Measurements from ENCODE around the gene TMEM44. TPM values are rescaled to one million over a fixed set of nuclear protein-coding genes. Genes with fewer than 3 reads are reported as not detected.

Gene TMEM44
- total RNA-seq, 1 donor from 2014 or later: 16.0 TPM

DNA sequence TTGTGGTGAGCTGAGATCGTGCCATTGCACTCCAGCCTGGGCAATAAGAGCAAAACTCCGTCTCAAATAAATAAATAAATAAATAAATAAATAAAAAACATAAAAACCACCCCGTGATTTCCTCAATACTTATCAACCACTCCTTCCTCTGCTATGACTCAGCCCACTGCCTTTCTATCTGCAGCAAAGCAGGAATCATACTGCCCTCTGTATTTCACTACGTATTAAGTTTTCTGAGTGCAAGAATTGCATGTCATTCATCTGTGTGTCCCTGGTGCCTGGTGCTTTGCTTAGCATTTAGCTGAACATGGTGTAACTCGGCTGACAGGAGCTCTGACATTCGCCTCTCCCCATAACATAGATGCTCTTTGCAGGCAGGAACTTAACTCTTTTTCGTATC, 31.6 kb upstream of the TMEM44 start:
- TF ChIP-seq, protein P1, sequence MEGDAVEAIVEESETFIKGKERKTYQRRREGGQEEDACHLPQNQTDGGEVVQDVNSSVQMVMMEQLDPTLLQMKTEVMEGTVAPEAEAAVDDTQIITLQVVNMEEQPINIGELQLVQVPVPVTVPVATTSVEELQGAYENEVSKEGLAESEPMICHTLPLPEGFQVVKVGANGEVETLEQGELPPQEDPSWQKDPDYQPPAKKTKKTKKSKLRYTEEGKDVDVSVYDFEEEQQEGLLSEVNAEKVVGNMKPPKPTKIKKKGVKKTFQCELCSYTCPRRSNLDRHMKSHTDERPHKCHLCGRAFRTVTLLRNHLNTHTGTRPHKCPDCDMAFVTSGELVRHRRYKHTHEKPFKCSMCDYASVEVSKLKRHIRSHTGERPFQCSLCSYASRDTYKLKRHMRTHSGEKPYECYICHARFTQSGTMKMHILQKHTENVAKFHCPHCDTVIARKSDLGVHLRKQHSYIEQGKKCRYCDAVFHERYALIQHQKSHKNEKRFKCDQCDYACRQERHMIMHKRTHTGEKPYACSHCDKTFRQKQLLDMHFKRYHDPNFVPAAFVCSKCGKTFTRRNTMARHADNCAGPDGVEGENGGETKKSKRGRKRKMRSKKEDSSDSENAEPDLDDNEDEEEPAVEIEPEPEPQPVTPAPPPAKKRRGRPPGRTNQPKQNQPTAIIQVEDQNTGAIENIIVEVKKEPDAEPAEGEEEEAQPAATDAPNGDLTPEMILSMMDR (conservative IDR thresholded peaks at IDR 0.05; ENCODE audit: low read depth, low read length): no peak
- DNase-seq (ENCODE audit: low read depth): no peak
- H3K4me3 ChIP-seq (ENCODE audit: low read depth, low read length): no peak overlapping the region

DNA sequence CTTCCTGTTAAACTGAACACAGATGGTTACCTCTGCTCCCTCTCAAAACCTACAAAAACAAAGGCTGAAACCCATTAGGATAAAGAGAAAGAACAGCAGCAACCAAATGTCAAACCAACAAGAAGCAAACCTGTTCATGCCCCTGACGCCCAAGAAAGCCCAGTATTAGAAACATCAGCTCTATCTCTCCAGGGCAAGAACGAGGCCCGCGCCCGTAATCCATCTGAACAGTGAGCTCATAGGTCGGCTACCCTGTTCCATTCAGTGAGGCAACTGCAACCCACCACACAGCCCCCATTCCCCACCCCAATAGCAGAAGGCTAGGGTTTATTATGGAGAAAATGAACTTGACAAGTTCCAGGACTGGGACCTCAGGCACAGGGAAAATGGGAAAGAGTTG, 28.7 kb upstream of the TMEM44 start:
- H3K4me3 ChIP-seq (ENCODE audit: low read depth, low read length): no peak overlapping the region
- TF ChIP-seq, protein P1 (conservative IDR thresholded peaks at IDR 0.05; ENCODE audit: low read depth, low read length): no peak
- DNase-seq (ENCODE audit: low read depth): no peak

DNA sequence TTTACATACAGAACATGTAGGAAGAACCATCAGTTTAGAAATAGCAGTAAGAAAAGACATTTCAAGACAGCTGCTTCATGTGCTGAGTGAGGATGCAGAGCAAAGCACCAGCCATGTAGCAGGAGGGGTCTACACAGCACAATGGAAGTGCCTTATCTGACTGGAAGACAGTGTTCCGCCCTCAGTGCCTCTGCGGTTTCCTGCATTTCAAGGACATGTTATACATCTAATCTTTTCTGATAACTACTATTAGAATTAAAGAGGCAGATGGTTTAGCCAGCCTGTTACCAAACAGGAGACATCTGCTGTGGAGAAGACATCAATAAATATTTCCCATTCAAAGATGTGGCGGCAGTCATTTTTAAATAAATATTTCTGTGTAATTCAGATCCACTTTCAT, 28.2 kb upstream of the TMEM44 start:
- no peak for DNase-seq (ENCODE audit: low read depth)
- TF ChIP-seq, protein P1 (conservative IDR thresholded peaks at IDR 0.05; ENCODE audit: low read depth, low read length): no peak
- H3K4me3 ChIP-seq (ENCODE audit: low read depth, low read length): no peak overlapping the region

DNA sequence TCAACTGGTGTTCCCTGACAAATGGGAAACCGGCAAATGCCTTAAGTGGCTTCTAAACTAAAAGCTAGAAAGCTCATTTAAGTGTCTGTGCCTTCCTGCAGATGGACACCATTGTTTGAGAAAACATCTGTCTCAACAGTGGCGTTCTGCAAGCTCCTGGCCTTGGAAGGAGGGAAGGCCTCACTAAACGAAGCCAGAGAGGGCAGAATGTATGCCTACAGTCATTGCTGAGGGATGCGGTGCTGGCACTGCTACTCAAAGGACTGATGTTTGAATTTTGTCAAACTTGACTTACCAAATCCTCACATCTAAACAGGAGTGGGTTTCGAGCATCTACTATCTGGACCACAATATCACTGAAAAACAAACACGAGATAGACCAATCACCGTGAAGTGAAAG, 26.6 kb upstream of the TMEM44 start:
- no peak overlapping the region for H3K4me3 ChIP-seq (ENCODE audit: low read depth, low read length)
- TF ChIP-seq, protein P1 (conservative IDR thresholded peaks at IDR 0.05; ENCODE audit: low read depth, low read length): no peak
- no peak for DNase-seq (ENCODE audit: low read depth)

DNA sequence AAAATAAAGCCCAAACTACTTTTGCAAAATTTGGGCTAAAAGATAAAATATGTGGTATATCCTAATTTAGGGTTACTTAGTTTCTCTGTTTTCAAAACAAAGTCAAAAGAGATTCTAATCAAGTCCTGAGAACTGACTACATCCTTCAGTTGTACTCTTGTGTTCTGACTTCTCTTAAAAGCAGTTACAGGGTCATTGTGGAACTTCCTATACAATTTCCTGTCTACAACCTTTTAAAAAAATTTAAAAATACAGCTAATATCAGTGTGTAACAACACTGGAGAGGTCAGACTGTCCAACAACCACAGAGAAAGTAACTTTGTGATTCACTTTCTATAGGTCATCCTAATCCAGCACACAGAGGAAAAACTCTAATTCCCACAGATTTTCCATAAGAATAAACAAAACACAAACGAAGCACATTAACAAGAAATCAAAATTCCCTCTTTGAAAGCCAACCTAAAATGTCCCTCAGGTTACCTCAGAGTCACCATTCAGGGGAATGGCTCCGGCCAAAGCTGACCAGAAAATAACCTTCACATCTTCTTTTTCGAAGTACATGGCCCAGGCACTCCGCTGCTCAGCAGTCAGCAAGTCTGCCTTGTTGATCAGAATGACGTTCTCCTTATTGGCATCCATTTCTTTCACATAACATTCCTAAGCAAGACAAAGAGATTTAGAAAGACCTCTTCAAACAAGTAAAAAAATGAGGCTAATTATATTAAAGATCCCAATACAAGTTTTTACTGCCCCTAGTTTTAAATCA, 25.4 kb upstream of the TMEM44 start:
- DNase-seq (ENCODE audit: low read depth): no peak
- TF ChIP-seq, protein P1 (conservative IDR thresholded peaks at IDR 0.05; ENCODE audit: low read depth, low read length): no peak

DNA sequence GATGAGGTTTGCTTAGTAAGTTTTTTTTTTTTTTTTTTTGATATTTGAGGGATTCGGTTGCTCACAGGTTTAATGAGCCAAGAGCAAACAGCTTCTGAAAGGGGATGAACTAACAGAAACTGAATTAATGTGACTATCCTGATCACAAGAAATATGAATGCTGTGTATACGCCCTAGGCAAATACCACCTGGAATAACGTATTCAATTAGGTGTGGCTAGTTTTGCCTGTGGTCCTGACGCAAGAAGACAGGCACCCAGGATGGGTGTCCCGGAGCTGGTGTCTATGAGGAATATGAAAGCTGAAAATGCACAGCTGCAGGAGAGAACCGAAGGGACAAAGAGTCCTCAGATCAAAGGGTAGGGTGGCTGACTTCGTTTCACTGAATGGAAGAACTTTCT, 24.2 kb upstream of the TMEM44 start:
- no peak for DNase-seq (ENCODE audit: low read depth)
- TF ChIP-seq, protein P1 (conservative IDR thresholded peaks at IDR 0.05; ENCODE audit: low read depth, low read length): no peak
- H3K4me3 ChIP-seq (ENCODE audit: low read depth, low read length): no peak overlapping the region

More for the DNA sequence above, 25.4 kb upstream of the TMEM44 start:
- H3K4me3 ChIP-seq (ENCODE audit: low read depth, low read length): no peak overlapping the region

DNA sequence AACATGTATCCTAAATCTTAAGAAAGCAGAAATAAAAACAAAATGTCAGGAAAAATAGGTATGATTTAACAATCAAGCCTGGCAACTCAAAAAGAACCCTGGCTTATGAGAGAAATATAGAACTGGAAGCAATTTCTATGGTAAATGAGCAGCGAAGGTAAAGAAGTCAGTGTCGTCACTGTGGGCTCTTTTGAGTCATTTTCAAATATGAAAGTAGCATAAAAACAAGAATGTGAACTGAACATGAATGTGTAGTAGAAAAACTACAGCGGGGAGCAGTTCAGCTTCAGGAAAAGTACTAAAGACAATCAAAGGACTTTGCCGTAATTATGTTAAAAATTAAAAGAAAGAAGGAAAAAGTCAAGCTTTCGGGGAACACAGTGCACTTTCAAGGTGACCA, 21.2 kb upstream of the TMEM44 start:
- no peak overlapping the region for H3K4me3 ChIP-seq (ENCODE audit: low read depth, low read length)
- TF ChIP-seq, protein P1 (conservative IDR thresholded peaks at IDR 0.05; ENCODE audit: low read depth, low read length): no peak
- DNase-seq (ENCODE audit: low read depth): no peak

Measured in epithelial cell of proximal tubule (primary cell).